GM23248 (cell line): ENCODE measurements around the gene MGAT5. TPM values are rescaled to one million over a fixed set of nuclear protein-coding genes. Genes with fewer than 3 reads are reported as not detected.

Experiments used
- DNase-seq: peaks from one replicate; pipeline ENCODE4 v3.0.0-alpha.2; 2015
- H2AFZ ChIP-seq: fragments of 200-600 bp; sonication (generic); 2 replicates; pipeline ENCODE4 v1.6.1; 2016; ENCODE audit warnings: antibody characterized with exemption
- H3F3A ChIP-seq: fragments of 200-600 bp; sonication (generic); 2 replicates; pipeline ENCODE4 v1.6.1; 2016; ENCODE audit warnings: mild to moderate bottlenecking, antibody characterized with exemption, mixed run types; ENCODE audit not compliant: insufficient read depth
- H3K27ac ChIP-seq: fragments of 200-600 bp; sonication (generic); 2 replicates; pipeline ENCODE4 v1.5.1; 2016; ENCODE audit warnings: mild to moderate bottlenecking
- H3K27me3 ChIP-seq: fragments of 200-600 bp; sonication (generic); replicated peaks from 2 replicates; pipeline ENCODE4 v1.6.1; 2016; ENCODE audit warnings: mild to moderate bottlenecking; ENCODE audit not compliant: insufficient read depth
- H3K36me3 ChIP-seq: fragments of 200-600 bp; sonication (generic); 2 replicates; pipeline ENCODE4 v1.6.1; 2016; ENCODE audit warnings: low read depth, mild to moderate bottlenecking
- H3K4me1 ChIP-seq: fragments of 200-600 bp; sonication (generic); 2 replicates; pipeline ENCODE4 v1.6.1; 2016; ENCODE audit warnings: mild to moderate bottlenecking; ENCODE audit not compliant: insufficient read depth
- H3K4me2 ChIP-seq: fragments of 200-600 bp; sonication (generic); one replicate; pipeline ENCODE4 v1.6.1; 2016; ENCODE audit warnings: mild to moderate bottlenecking; ENCODE audit not compliant: unreplicated experiment
- H3K4me3 ChIP-seq: fragments of 200-600 bp; sonication (generic); 2 replicates; pipeline ENCODE4 v1.5.1; 2016; ENCODE audit warnings: mild to moderate bottlenecking
- H3K79me2 ChIP-seq: fragments of 200-600 bp; sonication (generic); 2 replicates; pipeline ENCODE4 v1.6.1; 2016; ENCODE audit warnings: mild to moderate bottlenecking; ENCODE audit not compliant: insufficient read depth
- H3K9ac ChIP-seq: fragments of 200-600 bp; sonication (generic); 2 replicates; pipeline ENCODE4 v1.6.1; 2016; ENCODE audit warnings: mild to moderate bottlenecking
- H3K9me2 ChIP-seq: fragments of 200-600 bp; sonication (generic); 2 replicates; pipeline ENCODE4 v1.6.1; 2016; ENCODE audit warnings: mixed run types, mild to moderate bottlenecking, moderate library complexity; ENCODE audit not compliant: insufficient read depth
- H3K9me3 ChIP-seq: fragments of 200-600 bp; sonication (generic); one replicate; pipeline ENCODE4 v1.6.1; 2017; ENCODE audit warnings: low read depth
- H4K20me1 ChIP-seq: fragments of 200-600 bp; sonication (generic); 2 replicates; pipeline ENCODE4 v1.6.0; 2016; ENCODE audit not compliant: insufficient read depth
- EZH2 ChIP-seq: fragments of 200-600 bp; sonication (generic); IDR thresholded peaks from 2 replicates; pipeline ENCODE4 v1.6.1; 2018; ENCODE audit warnings: antibody characterized with exemption, mild to moderate bottlenecking; ENCODE audit not compliant: insufficient read depth, poor library complexity, severe bottlenecking
- EZH2phosphoT487 ChIP-seq: fragments of 200-600 bp; sonication (generic); IDR thresholded peaks from 2 replicates; pipeline ENCODE4 v1.6.1; 2018; ENCODE audit warnings: antibody characterized with exemption, moderate library complexity, mild to moderate bottlenecking, low read depth; ENCODE audit not compliant: insufficient read depth
- WGBS, 2 experiments: methylation state at CpG; one replicate each; pipeline ENCODE4 v1.1.6; 2015 to 2017; ENCODE audit warnings: low lambda C conversion rate in 2 of 2, low coverage in 1 of 2; ENCODE audit errors: missing lambda C conversion rate in 2 of 2; 5-methylcytosine and 5-hydroxymethylcytosine counted together
- in situ Hi-C: fragments of 300-500 bp; cut with MboI; formaldehyde crosslinking; loops from 2 replicates; pipeline ENCODE4 v1.15.0; 2020
- polyA plus RNA-seq: library from polyadenylated mRNA; unstranded; fragments of >200 nt; fragmentation: Nextera tagmentation; extraction: Ambion mirVana; gene quantifications from 2 replicates; pipeline ENCODE4 v1.2.1, GENCODE V29; 2016
- total RNA-seq: library from RNA; depleted of rRNA; stranded (reverse); fragments of >200 nt; shearing (Covaris generic); gene quantifications from 2 replicates; pipeline ENCODE4 v1.2.3, GENCODE V29; 2014

Gene MGAT5
- total and polyA plus RNA-seq, 2 experiments from 2014 or later: 1.8 to 15.9 TPM

GRCh38 chr2:134379722-134380121, 125.8 kb downstream of the MGAT5 start:
- Histone ChIP-seq H3K9me2 (no peaks in the 10 kb centered on the region), H3F3A (no peaks in the 10 kb centered on the region), H3K27me3 (no peaks in the 10 kb centered on the region), H3K36me3 (no peaks in the 10 kb centered on the region), H2AFZ (no peak overlapping the region), H3K4me3 (no peak overlapping the region), H3K9me3 (no peaks in the 10 kb centered on the region), H3K4me1 (no peaks in the 10 kb centered on the region; the same call in 1 of the 2 replicates), H3K9ac (no peak overlapping the region), H3K4me2 (no peak overlapping the region), H3K27ac (no peak overlapping the region), H3K79me2 (no peaks in the 10 kb centered on the region), H4K20me1 (no peaks in the 10 kb centered on the region)
- 78 to 89% methylated on average over 3 of the region's 3 CpGs for WGBS, 2 experiments
- DNase-seq: no peak
- TF ChIP-seq EZH2 (no peak), EZH2phosphoT487 (no peak)
- in situ Hi-C loops: no loop called here

- WGBS, 2 experiments: 90 to 100% methylated on average over 1 of the region's 1 CpG
- in situ Hi-C loops: no loop called here
- no peak overlapping the region for H3K4me2 ChIP-seq
- no peak overlapping the region for H3K27ac ChIP-seq
- H3K9me3 ChIP-seq: no peaks in the 10 kb centered on the region
- no peaks in the 10 kb centered on the region for H3K79me2 ChIP-seq
- no peaks in the 10 kb centered on the region; the same call in 1 of the 2 replicates for H3K4me1 ChIP-seq
- TF ChIP-seq EZH2: no peak
- no peaks in the 10 kb centered on the region for H3F3A ChIP-seq
- H3K36me3 ChIP-seq: no peaks in the 10 kb centered on the region
- DNase-seq: no peak
- H2AFZ ChIP-seq: no peak overlapping the region
- no peak overlapping the region for H3K9ac ChIP-seq
- H3K27me3 ChIP-seq: no peaks in the 10 kb centered on the region
- H3K4me3 ChIP-seq: no peak overlapping the region
- no peaks in the 10 kb centered on the region for H4K20me1 ChIP-seq
- H3K9me2 ChIP-seq: no peaks in the 10 kb centered on the region
Observed at GRCh38 chr2:134381141-134381540, 127.3 kb downstream of the MGAT5 start.

- 96 to 98% methylated on average over 4 of the region's 4 CpGs for WGBS, 2 experiments
- no peak overlapping the region for H3K9ac ChIP-seq
Observed at GRCh38 chr2:134384131-134384530, 130.3 kb downstream of the MGAT5 start.

GRCh38 chr2:134385195-134385594, 131.3 kb downstream of the MGAT5 start:
- in situ Hi-C loops: no loop called here
- H3K4me1 ChIP-seq: no peaks in the 10 kb centered on the region
- no peaks in the 10 kb centered on the region for H4K20me1 ChIP-seq
- no peaks in the 10 kb centered on the region for H3K9me3 ChIP-seq
- H3F3A ChIP-seq: no peaks in the 10 kb centered on the region
- H2AFZ ChIP-seq: no peak overlapping the region
- H3K79me2 ChIP-seq: no peaks in the 10 kb centered on the region
- H3K27ac ChIP-seq: no peak overlapping the region
- no peaks in the 10 kb centered on the region for H3K36me3 ChIP-seq
- 98 to 99% methylated on average over 2 of the region's 2 CpGs for WGBS, 2 experiments
- H3K4me3 ChIP-seq: no peak overlapping the region
- TF ChIP-seq EZH2phosphoT487: no peak
- TF ChIP-seq EZH2: no peak
- no peaks in the 10 kb centered on the region for H3K27me3 ChIP-seq
- no peak overlapping the region for H3K9ac ChIP-seq
- DNase-seq: no peak
- no peaks in the 10 kb centered on the region for H3K9me2 ChIP-seq
- no peak overlapping the region for H3K4me2 ChIP-seq

More at GRCh38 chr2:134384131-134384530, 130.3 kb downstream of the MGAT5 start:
- Histone ChIP-seq H2AFZ (no peak overlapping the region), H3F3A (no peaks in the 10 kb centered on the region), H3K9me3 (no peaks in the 10 kb centered on the region), H4K20me1 (no peaks in the 10 kb centered on the region), H3K36me3 (no peaks in the 10 kb centered on the region), H3K27me3 (no peaks in the 10 kb centered on the region), H3K9me2 (no peaks in the 10 kb centered on the region), H3K4me1 (no peaks in the 10 kb centered on the region; the same call in 1 of the 2 replicates), H3K27ac (no peak overlapping the region), H3K79me2 (no peaks in the 10 kb centered on the region), H3K4me2 (no peak overlapping the region), H3K4me3 (no peak overlapping the region)
- in situ Hi-C loops: no loop called here
- TF ChIP-seq EZH2 (no peak), EZH2phosphoT487 (no peak)
- no peak for DNase-seq

- no peak overlapping the region for H3K9ac ChIP-seq
- H4K20me1 ChIP-seq: no peaks in the 10 kb centered on the region
- H3K27me3 ChIP-seq: no peaks in the 10 kb centered on the region
- no peaks in the 10 kb centered on the region for H3K9me3 ChIP-seq
- whole genome bisulfite sequencing, 2 experiments: 96% methylated on average over 3 of the region's 3 CpGs
- in situ Hi-C loops: no loop called here
- H3K27ac ChIP-seq: no peak overlapping the region
- no peak for DNase-seq
- no peak overlapping the region for H2AFZ ChIP-seq
- no peak for TF ChIP-seq EZH2
- TF ChIP-seq EZH2phosphoT487: no peak
- no peaks in the 10 kb centered on the region for H3K4me1 ChIP-seq
- no peak overlapping the region for H3K4me2 ChIP-seq
- H3F3A ChIP-seq: no peaks in the 10 kb centered on the region
- no peaks in the 10 kb centered on the region for H3K79me2 ChIP-seq
- no peak overlapping the region for H3K4me3 ChIP-seq
- H3K36me3 ChIP-seq: no peaks in the 10 kb centered on the region
- no peaks in the 10 kb centered on the region for H3K9me2 ChIP-seq
Observed at GRCh38 chr2:134386310-134386709, 132.4 kb downstream of the MGAT5 start.
